GM12891 (cell line): Measurements from ENCODE around the gene POC1A.

Experiments
- DNase-seq: peaks from one replicate; pipeline ENCODE4 v3.0.0; 2011; ENCODE audit warnings: low spot score; ENCODE audit not compliant: insufficient read length
- FAIRE-seq: peaks from 2 replicates; lab custom pipeline; 2011; peaks lifted over from hg19 to GRCh38; lab: Jason Lieb, UNC
- PAX5 ChIP-seq: IDR thresholded peaks from 2 replicates; pipeline ENCODE4 v1.6.1; 2011; ENCODE audit warnings: low read length, moderate library complexity, mild to moderate bottlenecking; ENCODE audit not compliant: insufficient read depth, severe bottlenecking
- POLR2A ChIP-seq: IDR thresholded peaks from 2 replicates; pipeline ENCODE4 v1.6.1; 2011; ENCODE audit warnings: low read depth, low read length, control low read depth
- POLR2AphosphoS5 ChIP-seq: IDR thresholded peaks from 2 replicates; pipeline ENCODE4 v1.6.1; 2011; ENCODE audit warnings: low read depth, low read length, control low read depth
- POU2F2 ChIP-seq: IDR thresholded peaks from 2 replicates; pipeline ENCODE4 v1.6.1; 2011; ENCODE audit warnings: low read depth, mild to moderate bottlenecking, control low read depth, low read length, moderate library complexity
- SPI1 ChIP-seq: IDR thresholded peaks from 2 replicates; pipeline ENCODE4 v1.6.1; 2011; ENCODE audit warnings: low read depth, low read length, control low read depth
- TAF1 ChIP-seq: IDR thresholded peaks from 2 replicates; pipeline ENCODE4 v1.6.1; 2011; ENCODE audit warnings: low read depth, low read length, control low read depth

The POC1A gene

GRCh38 chr3:52062505-52062904 lies 91.7 kb downstream of the POC1A start:
- peak; percentile 78 for FAIRE-seq
- TF ChIP-seq POLR2AphosphoS5 (no peak), SPI1 (peak; percentile 72), POLR2A (no peak)
- DNase-seq: no peak

- TF ChIP-seq PAX5 (no peak), SPI1 (no peak), TAF1 (no peak), POLR2A (no peak), POLR2AphosphoS5 (no peak), POU2F2 (no peak)
- no peak for DNase-seq
- FAIRE-seq: peak; percentile 65
These were observed 92.9 kb downstream of the POC1A start for GRCh38 chr3:52061121-52061910.

- no peak for FAIRE-seq
These were observed 94.4 kb downstream of the POC1A start for GRCh38 chr3:52059781-52060180.

GRCh38 chr3:52057812-52058495 lies 96.3 kb downstream of the POC1A start:
- no peak for DNase-seq
- no peak for FAIRE-seq
- TF ChIP-seq POLR2AphosphoS5 (no peak), PAX5 (no peak), POLR2A (no peak), TAF1 (no peak), SPI1 (no peak), POU2F2 (no peak)

More at GRCh38 chr3:52059781-52060180, 94.4 kb downstream of the POC1A start:
- DNase-seq: no peak
- TF ChIP-seq POLR2A (no peak), TAF1 (no peak), POLR2AphosphoS5 (no peak), POU2F2 (no peak), SPI1 (no peak), PAX5 (no peak)

- peak; percentile 99 for FAIRE-seq
- DNase-seq: peak; percentile 96
- TF ChIP-seq PAX5 (no peak), POU2F2 (no peak), SPI1 (0 out of 2 replicates have a peak, but pooled peaks have one; percentile 17), POLR2AphosphoS5 (no peak)
These were observed 97.0 kb downstream of the POC1A start for GRCh38 chr3:52056968-52057811.

- no peak for FAIRE-seq
- DNase-seq: peak; percentile 76
- TF ChIP-seq POU2F2 (no peak), PAX5 (no peak)
These were observed 97.7 kb downstream of the POC1A start, which contains the start of gene DUSP7 for GRCh38 chr3:52056521-52056967. TSS of gene DUSP7 (minus strand) at chr3:52056571. CDS start at chr3:52056366, 205 bp downstream.

GRCh38 chr3:52055537-52056351 lies 98.5 kb downstream of the POC1A start:
- DNase-seq (peak; percentile 61), FAIRE-seq (peak; percentile 78)
- TF ChIP-seq SPI1 (no peak), POLR2A (no peak), POU2F2 (no peak), POLR2AphosphoS5 (no peak), TAF1 (no peak), PAX5 (no peak)

GRCh38 chr3:52054661-52055511 lies 99.3 kb downstream of the POC1A start:
- DNase-seq (no peak), FAIRE-seq (no peak)
- TF ChIP-seq SPI1 (no peak), POLR2AphosphoS5 (no peak), PAX5 (no peak), POLR2A (no peak), TAF1 (no peak), POU2F2 (no peak)
